NT2/D1 (cell line): ENCODE data around the gene KRCC1.

Experiments used
- DNase-seq: peaks from one replicate; pipeline ENCODE4 v3.0.0-alpha.2; 2011; ENCODE audit warnings: low read depth, low spot score
- H3K27me3 ChIP-seq: 2 replicates; pipeline ENCODE4 v1.6.0; 2011; ENCODE audit warnings: mild to moderate bottlenecking; ENCODE audit not compliant: insufficient read length, insufficient read depth
- H3K36me3 ChIP-seq: 2 replicates; pipeline ENCODE4 v1.6.1; 2011; ENCODE audit warnings: mild to moderate bottlenecking, low read length, mixed read lengths; ENCODE audit not compliant: insufficient read depth, insufficient read length
- H3K4me1 ChIP-seq: 2 replicates; pipeline ENCODE4 v1.5.1; 2011; ENCODE audit not compliant: insufficient read depth, insufficient read length
- H3K4me3 ChIP-seq: 2 replicates; pipeline ENCODE4 v1.5.1; 2011; ENCODE audit warnings: low read depth; ENCODE audit not compliant: insufficient read length
- H3K9ac ChIP-seq: 2 replicates; pipeline ENCODE4 v1.6.0; 2011; ENCODE audit warnings: low read depth; ENCODE audit not compliant: insufficient read length
- H3K9me3 ChIP-seq: 2 replicates; pipeline ENCODE4 v1.5.1; 2011; ENCODE audit warnings: mild to moderate bottlenecking, low read length; ENCODE audit not compliant: insufficient read depth
- SUZ12 ChIP-seq: IDR thresholded peaks from 2 replicates; pipeline ENCODE4 v1.6.1; 2011; ENCODE audit not compliant: insufficient read length, insufficient read depth; ENCODE audit errors: extremely low read depth
- YY1 ChIP-seq: IDR thresholded peaks from 2 replicates; pipeline ENCODE4 v1.6.1; 2011; ENCODE audit not compliant: insufficient read length, insufficient read depth
- ZNF274 ChIP-seq: IDR thresholded peaks from 2 replicates; pipeline ENCODE4 v1.6.1; 2011; ENCODE audit warnings: mild to moderate bottlenecking, low read depth, low read length

The KRCC1 gene

DNA sequence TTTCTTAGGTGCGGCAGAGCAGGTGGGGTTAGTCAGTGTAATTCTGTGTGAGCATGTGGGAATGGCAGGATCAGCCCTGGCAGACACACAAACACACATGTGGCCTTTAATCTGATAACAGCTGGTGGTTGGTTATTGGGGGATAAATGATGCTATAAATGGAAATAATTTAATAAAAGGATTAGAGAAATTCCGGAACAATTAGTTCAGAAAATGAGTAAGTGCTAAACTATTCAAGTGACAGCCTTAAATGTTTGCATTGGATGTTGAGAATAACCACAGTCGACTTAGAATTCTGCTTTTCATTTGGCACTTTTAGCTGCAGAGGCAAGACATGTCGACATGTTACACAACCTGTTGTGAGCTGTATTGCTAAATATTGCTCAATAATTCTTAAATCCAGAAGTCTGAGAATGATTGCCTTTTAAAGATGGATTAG, 19.3 kb upstream of the KRCC1 start:
- Histone ChIP-seq H3K9me3 (no peaks in the 10 kb centered on the region), H3K9ac (no peak overlapping the region), H3K4me1 (no peaks in the 10 kb centered on the region), H3K4me3 (no peak overlapping the region), H3K36me3 (no peaks in the 10 kb centered on the region), H3K27me3 (no peaks in the 10 kb centered on the region)
- TF ChIP-seq ZNF274 (no peak), YY1 (no peak)
- DNase-seq: no peak

- no peak for DNase-seq
- H3K36me3 ChIP-seq: no peaks in the 10 kb centered on the region
- H3K4me3 ChIP-seq: no peak overlapping the region
- no peaks in the 10 kb centered on the region for H3K4me1 ChIP-seq
- no peaks in the 10 kb centered on the region for H3K9me3 ChIP-seq
- no peaks in the 10 kb centered on the region for H3K27me3 ChIP-seq
- TF ChIP-seq YY1 (no peak), ZNF274 (no peak), SUZ12 (no peak)
- H3K9ac ChIP-seq: no peak overlapping the region
Observed at GRCh38 chr2:88074150-88074549, 18.6 kb upstream of the KRCC1 start.

DNA sequence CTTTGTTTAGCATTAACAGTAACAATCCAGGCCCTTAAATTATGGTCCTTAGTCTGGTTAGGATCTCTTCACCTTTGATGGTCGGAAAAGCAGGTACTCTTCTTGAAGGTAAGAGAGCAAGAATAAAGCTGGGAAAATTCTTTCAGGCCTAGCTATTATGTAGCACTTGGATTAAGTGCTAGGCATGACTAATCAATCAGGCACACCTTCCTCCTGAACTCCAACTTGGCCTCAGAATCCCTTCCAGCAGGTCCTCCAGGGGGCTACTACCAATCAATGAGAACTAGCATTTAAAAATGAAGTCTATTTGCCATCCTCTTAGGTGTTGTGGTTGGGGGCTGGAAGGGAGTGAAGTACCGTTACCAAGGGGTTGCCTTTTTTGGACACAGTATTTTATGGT, 15.8 kb upstream of the KRCC1 start:
- TF ChIP-seq SUZ12: no peak
- no peak for TF ChIP-seq ZNF274
- TF ChIP-seq YY1: no peak
- no peaks in the 10 kb centered on the region for H3K36me3 ChIP-seq
- no peak for DNase-seq
- no peaks in the 10 kb centered on the region for H3K27me3 ChIP-seq
- H3K4me1 ChIP-seq: no peaks in the 10 kb centered on the region
- H3K9me3 ChIP-seq: no peaks in the 10 kb centered on the region
- no peak overlapping the region for H3K9ac ChIP-seq
- H3K4me3 ChIP-seq: no peak overlapping the region

- TF ChIP-seq YY1 (no peak), SUZ12 (no peak), ZNF274 (no peak)
- H3K36me3 ChIP-seq: no peaks in the 10 kb centered on the region
- no peak overlapping the region for H3K4me3 ChIP-seq
- H3K4me1 ChIP-seq: no peaks in the 10 kb centered on the region
- no peaks in the 10 kb centered on the region for H3K27me3 ChIP-seq
- DNase-seq: no peak
- no peak overlapping the region for H3K9ac ChIP-seq
- H3K9me3 ChIP-seq: no peaks in the 10 kb centered on the region
Observed at GRCh38 chr2:88070055-88070454, 14.5 kb upstream of the KRCC1 start.

- H3K9ac ChIP-seq: no peak overlapping the region
- H3K36me3 ChIP-seq: no peaks in the 10 kb centered on the region
- no peak overlapping the region for H3K4me3 ChIP-seq
- H3K9me3 ChIP-seq: no peaks in the 10 kb centered on the region
- no peaks in the 10 kb centered on the region for H3K4me1 ChIP-seq
- no peak for DNase-seq
- TF ChIP-seq YY1 (no peak), ZNF274 (no peak)
- H3K27me3 ChIP-seq: no peaks in the 10 kb centered on the region
Observed at GRCh38 chr2:88069117-88069516, 13.5 kb upstream of the KRCC1 start.

DNA sequence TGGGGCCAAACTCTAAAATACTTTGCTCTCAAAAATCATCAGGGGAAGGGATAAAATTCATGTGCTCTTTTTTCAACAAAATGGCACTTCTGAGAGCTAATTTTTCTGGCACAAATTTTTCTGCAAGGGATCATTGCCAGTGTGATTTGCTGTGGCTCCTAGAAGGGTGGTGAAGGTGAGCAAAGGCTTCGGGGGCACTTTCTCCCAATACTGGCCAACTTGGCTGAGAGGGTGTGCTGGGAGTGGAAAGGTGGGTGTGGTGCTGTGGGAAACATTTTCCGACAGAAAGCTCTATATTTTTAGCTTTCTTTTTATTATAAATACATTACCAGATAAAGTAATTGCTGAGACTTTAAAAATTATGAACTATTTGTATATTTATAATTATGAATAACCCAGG, 12.5 kb upstream of the KRCC1 start:
- no peak for DNase-seq

GRCh38 chr2:88067598-88067997, 12.0 kb upstream of the KRCC1 start, which contains the start of gene SMYD1:
TSS of gene SMYD1 (plus strand) at chr2:88067825. CDS start at chr2:88067865, 40 bp downstream.
- TF ChIP-seq SUZ12 (no peak), ZNF274 (no peak), YY1 (no peak)
- Histone ChIP-seq H3K9me3 (no peaks in the 10 kb centered on the region), H3K36me3 (no peaks in the 10 kb centered on the region), H3K27me3 (no peaks in the 10 kb centered on the region), H3K4me3 (no peak within 1 kb of the TSS), H3K9ac (no peak within 1 kb of the TSS), H3K4me1 (no peaks in the 10 kb centered on the region)
- DNase-seq: no peak

More for the DNA sequence above, 12.5 kb upstream of the KRCC1 start:
- Histone ChIP-seq H3K27me3 (no peaks in the 10 kb centered on the region), H3K9ac (no peak overlapping the region), H3K4me3 (no peak overlapping the region), H3K36me3 (no peaks in the 10 kb centered on the region), H3K4me1 (no peaks in the 10 kb centered on the region), H3K9me3 (no peaks in the 10 kb centered on the region)
- TF ChIP-seq SUZ12 (no peak), ZNF274 (no peak), YY1 (no peak)

DNA sequence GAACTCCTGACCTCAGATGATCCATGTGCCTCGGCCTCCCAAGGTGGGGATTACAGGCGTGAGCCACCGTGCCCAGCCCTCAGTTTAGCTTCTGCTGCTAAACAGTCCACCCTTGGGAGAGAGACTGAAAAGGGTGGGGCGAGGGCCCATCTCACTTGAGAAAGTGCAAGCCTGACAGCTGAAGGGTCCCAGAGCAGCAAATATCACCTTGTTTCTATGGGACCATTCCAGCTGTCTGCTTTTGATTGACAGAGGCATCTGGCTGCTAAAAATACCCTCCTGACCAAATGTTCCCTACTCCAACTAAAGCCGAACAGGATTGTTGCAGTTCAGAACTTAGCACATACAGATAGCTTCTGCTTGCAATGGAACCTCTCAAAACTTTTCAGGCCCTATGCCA, 11.6 kb upstream of the KRCC1 start:
- no peaks in the 10 kb centered on the region for H3K36me3 ChIP-seq
- H3K9me3 ChIP-seq: no peaks in the 10 kb centered on the region
- H3K27me3 ChIP-seq: no peaks in the 10 kb centered on the region
- no peaks in the 10 kb centered on the region for H3K4me1 ChIP-seq
- TF ChIP-seq SUZ12 (no peak), YY1 (no peak)
- H3K9ac ChIP-seq: no peak overlapping the region
- no peak overlapping the region for H3K4me3 ChIP-seq
- no peak for DNase-seq
